ENCODE data around the gene HDAC9.

HDAC9 gene

GRCh38 chr7:18653381-18654155 is 158.0 kb downstream of the HDAC9 start:
- DNase-seq = no peak

- DNase-seq = no peak
Observed at GRCh38 chr7:18654709-18655108, 159.2 kb downstream of the HDAC9 start.

DNA sequence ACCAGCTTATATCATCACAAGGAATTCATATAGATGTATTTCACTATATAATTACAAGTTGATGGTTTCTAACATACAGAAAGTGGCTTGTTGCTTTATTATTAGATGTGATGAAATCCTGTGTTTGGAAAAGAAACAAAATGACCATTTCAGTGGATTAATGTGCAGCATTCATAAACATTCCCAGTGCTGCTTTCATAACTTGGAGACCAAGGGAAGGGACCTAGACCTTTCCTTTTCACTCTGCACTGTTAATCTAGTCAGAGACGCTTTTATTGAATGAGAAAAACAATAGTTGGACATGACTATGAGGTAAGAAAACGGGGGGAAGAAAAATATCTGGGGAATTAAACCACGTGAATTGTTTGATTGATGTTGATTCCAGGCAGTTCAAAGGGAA is 160.0 kb downstream of the HDAC9 start:
- DNase-seq = no peak

DNA sequence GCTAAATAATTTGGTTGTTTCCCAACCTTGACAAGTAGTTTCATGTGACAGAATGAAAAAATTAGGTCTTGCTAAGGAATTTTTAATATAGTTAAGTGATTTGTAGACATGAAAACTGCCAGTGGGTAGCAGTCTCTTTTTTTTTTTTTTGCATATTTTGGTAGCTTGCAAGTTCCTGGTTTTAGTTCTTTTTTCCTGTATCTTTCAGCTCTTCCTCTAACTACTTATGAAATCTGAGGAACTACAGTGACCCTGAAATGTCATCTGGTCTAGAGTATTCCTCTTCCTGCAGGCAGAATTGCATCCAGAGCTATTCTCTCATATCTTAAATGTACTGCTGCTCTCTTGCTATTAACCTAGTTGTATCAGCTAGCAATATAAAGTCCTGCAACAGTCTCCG is 160.4 kb downstream of the HDAC9 start:
- DNase-seq = no peak

GRCh38 chr7:18656362-18656761 is 160.8 kb downstream of the HDAC9 start:
- no peak for DNase-seq

- no peak for DNase-seq
Observed at GRCh38 chr7:18659746-18660145, 164.2 kb downstream of the HDAC9 start.

GRCh38 chr7:18663321-18663720 is 167.8 kb downstream of the HDAC9 start:
- no peak for DNase-seq

DNA sequence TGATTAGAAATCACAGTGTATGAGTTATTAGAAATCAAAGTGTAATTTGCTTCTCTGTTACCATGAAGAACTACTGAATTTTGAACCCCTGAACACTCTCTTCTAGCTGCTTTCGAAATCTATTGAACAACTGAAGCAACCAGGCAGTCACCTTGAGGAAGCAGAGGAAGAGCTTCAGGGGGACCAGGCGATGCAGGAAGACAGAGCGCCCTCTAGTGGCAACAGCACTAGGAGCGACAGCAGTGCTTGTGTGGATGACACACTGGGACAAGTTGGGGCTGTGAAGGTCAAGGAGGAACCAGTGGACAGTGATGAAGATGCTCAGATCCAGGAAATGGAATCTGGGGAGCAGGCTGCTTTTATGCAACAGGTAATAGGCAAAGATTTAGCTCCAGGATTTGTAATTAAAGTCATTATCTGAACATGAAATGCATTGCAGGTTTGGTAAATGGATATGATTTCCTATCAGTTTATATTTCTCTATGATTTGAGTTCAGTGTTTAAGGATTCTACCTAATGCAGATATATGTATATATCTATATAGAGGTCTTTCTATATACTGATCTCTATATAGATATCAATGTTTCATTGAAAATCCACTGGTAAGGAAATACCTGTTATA is 170.7 kb downstream of the HDAC9 start:
- DNase-seq = peak in 46 of 51 donors; percentile 1 to 83 (median 45)

- DNase-seq = no peak
Observed at GRCh38 chr7:18667466-18667865, 171.9 kb downstream of the HDAC9 start.

DNA sequence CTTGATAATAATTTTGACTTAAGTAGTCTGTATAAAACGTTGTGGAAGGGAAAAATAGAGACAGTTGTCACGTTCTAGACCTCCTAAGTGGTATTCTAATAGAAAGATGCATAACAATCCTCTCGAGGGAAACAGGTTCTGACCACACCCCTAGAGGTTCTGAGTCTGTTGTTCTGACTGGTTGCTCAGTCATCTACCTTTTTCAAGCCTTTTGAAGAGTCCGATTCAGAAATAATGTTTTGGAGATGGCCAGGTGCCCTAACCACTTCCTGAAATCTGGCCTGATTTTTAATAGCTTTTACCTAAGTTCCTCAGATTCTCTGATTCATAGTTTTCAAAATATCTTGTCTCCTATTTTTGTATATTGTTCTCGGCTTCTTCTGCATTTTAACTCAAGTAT is 175.6 kb downstream of the HDAC9 start:
- no peak for DNase-seq

DNA sequence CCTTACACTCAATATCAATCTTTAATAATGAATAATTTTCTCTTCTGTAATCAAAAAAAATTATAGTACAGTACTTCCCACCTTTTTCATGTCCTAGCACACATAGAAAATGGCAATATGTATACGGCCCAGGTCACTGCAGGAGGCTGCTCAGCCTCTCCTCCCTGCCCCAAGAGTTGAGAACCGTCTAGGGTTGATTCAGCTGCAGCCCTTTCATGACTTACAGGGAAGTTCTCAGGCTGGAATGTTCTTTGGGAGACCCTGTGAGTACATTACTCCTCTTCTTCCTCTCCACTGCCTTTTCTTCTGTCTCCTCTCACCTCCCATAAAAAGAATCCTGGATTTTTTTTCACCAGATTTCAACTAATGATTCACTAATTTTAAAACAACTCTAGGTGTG is 180.0 kb downstream of the HDAC9 start:
- no peak for DNase-seq

GRCh38 chr7:18679261-18679660 is 183.7 kb downstream of the HDAC9 start:
- no peak for DNase-seq

GRCh38 chr7:18680576-18680975 is 185.0 kb downstream of the HDAC9 start:
- peak in 4 of 51 donors; percentile 1 to 23 (median 10) for DNase-seq

- DNase-seq = no peak
Observed at GRCh38 chr7:18684916-18685315, 189.4 kb downstream of the HDAC9 start.

GRCh38 chr7:18685971-18686370 is 190.4 kb downstream of the HDAC9 start:
- no peak for DNase-seq

DNA sequence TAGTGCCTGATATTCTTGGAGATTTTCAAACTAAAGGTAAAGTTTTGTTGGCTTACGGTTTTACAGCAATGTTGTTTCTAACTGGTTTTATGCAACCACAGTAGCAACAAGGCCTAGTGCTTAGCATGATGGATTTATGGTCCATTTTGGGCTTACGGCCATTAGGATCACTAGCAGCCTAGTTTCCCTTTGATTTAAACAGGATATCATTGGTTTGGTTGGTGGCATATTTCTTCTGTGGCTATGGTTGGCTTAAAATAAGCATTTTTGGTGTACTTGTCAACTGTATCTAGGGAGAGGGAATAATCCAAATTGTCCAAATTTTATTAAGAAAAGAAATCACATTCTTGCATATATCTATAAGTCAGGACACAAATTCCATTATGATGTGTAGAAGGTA is 194.0 kb downstream of the HDAC9 start:
- DNase-seq = no peak

DNA sequence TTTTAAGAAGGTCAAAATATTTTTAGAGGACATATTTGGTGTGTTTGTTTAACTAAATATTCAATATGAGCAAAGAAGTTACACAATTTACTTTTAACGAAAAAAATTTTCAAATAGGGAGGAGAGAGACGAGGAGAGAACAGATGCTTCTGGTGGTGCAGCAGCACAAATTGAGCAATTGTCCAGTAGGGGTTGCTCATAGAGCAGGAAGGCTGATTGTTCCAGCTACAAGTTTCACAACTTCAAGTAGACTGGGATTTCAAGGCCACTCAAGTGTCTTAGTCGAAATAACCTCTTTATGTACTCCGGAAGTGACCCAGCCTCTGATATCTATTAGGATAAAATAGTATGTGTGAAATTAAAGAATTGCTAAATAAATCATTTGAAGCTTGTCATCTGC is 197.9 kb downstream of the HDAC9 start:
- peak in 1 of 51 donors; percentile 1 for DNase-seq

DNA sequence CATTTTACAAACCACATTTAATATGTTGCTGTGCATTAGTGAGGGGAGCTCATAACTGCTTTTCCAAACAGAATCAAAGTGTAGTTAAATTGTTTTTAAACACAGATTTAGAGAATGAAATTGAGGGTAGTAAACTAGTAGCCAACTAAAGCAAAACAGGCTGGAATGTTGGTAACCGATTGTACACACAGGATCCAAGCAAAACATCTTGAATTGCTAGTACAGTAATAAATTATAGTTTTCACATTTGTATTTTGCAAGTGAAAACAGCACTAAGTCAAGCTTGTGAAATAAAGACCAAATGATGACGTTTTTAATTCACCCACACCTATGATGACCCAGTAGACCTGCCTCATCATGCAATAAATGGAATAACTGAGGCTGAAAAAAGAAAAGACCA is 198.3 kb downstream of the HDAC9 start:
- no peak for DNase-seq

DNA sequence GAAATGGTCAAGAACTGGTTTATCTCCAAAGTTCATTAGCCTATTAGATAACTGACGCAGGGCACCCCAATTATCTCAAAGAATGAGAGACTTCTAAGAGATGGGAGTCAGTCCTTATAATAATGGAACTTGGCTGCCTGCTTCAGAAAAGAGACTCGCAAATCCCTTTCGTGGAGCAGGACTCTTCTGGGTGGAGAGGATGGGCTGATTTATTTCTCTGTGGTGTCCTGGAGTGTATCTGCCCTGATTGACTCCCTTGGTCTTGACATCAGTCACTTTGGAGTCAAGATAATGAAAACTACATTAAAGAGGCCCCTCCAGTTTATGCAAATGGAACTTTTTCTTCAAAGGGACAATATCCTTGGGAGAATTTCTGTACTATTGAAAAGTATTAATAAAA is 198.9 kb downstream of the HDAC9 start:
- DNase-seq = no peak

- DNase-seq = no peak
Observed at GRCh38 chr7:18694911-18695310, 199.4 kb downstream of the HDAC9 start.

- DNase-seq = no peak
Observed at GRCh38 chr7:18698258-18698734, 202.7 kb downstream of the HDAC9 start.

GRCh38 chr7:18700147-18700546 is 204.6 kb downstream of the HDAC9 start:
- DNase-seq = no peak

All from hypothalamus (tissue), 51 donors.